ENCODE data around the gene MS4A3.
"Not testable (repeated sequence)": the region's sequence is repeated elsewhere in the genome, so short reads cannot be mapped to it uniquely, and the experiment has no call there.

The MS4A3 gene, protein sequence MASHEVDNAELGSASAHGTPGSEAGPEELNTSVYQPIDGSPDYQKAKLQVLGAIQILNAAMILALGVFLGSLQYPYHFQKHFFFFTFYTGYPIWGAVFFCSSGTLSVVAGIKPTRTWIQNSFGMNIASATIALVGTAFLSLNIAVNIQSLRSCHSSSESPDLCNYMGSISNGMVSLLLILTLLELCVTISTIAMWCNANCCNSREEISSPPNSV

DNA sequence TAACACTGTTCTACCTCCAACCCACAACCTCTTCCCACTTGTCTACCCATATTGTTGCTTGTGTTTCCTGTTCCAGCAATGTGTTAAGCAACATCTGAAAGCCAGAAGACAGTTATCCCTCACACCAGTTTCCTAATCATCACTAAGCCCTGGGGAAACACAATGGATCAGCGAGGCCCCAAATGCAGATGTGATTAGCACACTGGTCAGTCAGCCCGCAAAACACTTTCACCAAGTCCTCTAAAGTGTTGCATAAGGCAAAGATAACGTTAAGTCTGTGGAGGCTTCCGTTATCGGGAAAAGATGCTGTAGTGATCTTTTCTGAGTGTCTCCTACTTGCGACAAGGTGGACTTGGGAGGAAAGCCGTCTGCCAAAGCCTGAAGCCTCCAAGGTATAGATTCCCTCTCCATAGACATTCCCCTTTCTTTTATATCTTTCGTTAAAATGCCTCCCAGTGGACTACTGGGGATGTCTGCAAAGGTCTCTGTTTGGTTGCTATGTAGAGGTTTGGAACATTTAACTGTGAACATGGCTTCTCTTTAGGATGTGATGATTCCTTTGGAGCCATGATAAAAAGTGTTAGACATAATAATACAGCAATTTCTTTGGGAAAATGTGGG is at the start of gene MS4A3:
MS4A3 (plus strand) TSS at position 317 of the 621 bp plus-strand sequence. CDS start 4,496 bp downstream, outside the sequence.
- DNase-seq: no peak

DNA sequence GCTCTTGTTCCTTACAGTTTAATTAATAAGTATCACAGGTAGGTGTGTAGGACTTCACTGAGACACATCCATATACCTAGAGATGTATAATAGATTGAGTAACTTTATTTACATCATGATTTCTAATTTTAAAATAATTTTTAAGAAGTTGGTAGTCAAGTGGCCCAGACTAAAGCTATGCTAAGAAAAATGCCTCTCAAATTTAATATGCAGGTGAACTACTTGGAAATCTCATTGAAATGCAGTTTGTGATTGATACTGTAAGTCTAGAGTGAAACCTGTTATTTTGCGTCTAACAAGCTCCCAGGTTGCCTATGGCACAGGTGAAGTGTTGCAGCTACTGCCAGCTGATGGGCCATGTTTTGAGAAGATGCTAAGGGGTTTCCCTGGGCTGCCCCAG is 39.6 kb upstream of the MS4A3 start, which contains the start of gene OOSP4B:
OOSP4B (plus strand) TSS at position 301 of the 400 bp plus-strand sequence.
- no peak for DNase-seq

DNA sequence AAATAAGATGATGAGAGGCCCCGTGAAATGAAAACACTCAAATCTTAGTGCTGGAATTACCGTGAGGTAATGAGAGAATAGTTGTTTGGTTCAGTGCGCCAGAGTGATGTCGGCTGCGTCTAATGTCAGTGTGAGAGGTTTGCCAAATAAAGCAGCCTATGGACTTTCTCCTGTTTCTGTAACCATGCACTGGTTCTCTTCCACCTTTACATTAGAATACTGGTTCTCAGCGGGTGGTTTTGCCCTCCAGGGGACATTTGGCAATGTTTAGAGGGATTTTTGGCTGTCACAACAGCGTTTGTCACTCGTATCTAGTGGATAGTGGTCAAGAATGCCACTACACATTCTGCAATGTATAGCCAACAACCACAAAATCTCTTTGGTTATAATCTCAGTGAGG is 38.4 kb upstream of the MS4A3 start:
- no peak for DNase-seq

DNA sequence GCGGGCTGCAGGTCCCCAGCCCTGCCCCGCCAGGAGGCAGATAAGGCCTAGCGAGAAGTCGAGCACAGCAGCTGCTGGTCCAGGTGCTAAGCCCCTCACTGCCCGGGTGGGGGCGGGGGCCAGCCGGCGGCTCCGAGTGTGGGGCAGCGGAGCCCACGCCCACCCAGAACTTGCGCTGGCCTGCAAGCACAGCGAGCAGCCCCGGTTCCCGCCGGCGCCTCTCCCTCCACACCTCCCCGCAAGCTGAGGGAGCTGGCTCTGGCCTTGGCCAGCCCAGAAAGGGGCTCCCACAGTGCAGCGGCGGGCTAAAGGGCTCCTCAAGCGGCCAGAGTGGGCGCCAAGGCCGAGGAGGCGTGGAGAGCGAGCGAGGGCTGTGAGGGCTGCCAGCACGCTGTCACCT is 36.1 kb upstream of the MS4A3 start:
- DNase-seq: not testable (repeated sequence)

DNA sequence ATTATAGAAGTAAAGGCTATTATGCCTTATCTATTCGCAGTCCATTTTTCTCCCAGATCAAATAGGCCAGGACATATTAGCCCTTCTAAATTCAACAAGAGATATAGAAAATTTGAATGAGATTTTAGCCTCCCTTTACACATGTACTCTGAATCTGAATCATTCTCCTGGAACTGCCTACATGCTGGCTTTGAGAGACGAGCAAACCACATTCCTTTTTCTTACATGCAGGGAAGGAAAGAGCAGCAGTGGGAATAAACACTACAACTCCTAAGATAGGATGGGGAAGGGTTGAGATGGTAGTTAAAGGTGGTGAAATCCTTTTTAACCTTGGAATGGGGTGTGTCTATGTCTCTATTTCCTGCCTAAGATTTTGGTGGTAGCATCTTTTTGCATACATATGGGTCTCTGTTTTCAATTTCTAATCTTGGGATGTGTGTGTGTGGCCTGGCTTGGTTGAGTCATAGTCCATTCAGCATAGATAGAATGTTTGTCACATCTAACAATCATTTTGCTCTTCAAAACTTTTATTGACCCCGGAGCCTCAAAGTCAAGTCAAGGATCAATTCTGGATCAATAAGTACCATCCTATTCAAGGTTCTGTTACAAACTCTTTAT is 27.3 kb upstream of the MS4A3 start:
- DNase-seq: no peak

DNA sequence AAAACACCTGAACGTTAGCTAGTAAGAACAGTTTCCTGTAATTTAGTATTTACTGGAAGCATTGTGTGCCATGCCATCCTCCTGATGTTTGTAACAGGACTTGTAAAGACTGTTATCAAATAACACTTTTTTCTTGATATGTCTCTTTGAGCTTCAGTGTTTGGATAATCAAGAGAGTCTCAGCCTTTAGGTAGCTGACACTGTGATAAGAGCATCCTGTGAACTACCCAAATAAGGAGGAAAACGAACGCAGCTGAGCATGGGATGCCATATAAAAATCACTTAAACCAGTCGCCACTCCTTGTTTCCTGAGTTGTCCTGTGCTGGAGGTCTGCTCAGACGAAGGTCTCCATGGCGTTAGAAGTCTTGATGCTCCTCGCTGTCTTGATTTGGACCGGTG is 16.4 kb upstream of the MS4A3 start, which contains the start of gene OOSP2:
OOSP2 (plus strand) TSS at position 301 of the 400 bp plus-strand sequence; CDS start at position 352, 51 bp downstream.
- DNase-seq: no peak

DNA sequence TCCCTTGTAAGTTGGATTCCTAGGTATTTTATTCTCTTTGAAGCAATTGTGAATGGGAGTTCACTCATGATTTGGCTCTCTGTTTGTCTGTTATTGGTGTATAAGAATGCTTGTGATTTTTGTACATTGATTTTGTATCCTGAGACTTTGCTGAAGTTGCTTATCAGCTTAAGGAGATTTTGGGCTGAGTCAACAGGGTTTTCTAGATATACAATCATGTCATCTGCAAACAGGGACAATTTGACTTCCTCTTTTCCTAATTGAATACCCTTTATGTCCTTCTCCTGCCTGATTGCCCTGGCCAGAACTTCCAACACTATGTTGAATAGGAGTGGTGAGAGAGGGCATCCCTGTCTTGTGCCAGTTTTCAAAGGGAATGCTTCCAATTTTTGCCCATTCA is 6.0 kb upstream of the MS4A3 start:
- not testable (repeated sequence) for DNase-seq

DNA sequence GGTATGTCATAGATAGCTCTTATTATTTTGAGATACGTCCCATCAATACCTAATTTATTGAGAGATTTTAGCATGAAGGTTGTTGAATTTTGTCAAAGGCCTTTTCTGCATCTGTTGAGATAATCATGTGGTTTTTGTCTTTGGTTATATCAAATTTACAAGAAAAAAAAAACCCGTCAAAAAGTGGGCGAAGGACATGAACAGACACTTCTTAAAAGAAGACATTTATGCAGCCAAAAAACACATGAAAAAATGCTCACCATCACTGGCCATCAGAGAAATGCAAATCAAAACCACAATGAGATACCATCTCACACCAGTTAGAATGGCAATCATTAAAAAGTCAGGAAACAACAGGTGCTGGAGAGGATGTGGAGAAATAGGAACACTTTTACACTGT is 5.6 kb upstream of the MS4A3 start:
- not testable (repeated sequence) for DNase-seq

DNA sequence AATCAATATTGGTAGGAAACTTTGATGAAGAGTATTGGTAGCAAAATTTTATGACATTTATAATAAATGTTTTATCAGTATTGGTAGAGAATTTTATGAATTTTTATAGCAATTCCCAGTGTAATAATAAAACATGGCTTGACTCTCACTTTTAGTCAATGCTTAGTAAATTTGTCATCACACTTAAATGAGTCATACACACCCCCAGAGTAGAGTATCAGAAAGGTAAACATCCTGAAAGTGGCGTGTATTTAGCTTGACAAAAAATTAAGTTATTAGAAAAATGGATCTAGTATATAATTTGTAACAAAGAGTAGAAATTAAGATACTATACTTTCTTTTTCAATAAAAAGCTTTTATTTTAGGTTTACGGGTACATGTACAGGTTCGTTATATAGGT is 2.6 kb downstream of the MS4A3 start:
- no peak for DNase-seq

DNA sequence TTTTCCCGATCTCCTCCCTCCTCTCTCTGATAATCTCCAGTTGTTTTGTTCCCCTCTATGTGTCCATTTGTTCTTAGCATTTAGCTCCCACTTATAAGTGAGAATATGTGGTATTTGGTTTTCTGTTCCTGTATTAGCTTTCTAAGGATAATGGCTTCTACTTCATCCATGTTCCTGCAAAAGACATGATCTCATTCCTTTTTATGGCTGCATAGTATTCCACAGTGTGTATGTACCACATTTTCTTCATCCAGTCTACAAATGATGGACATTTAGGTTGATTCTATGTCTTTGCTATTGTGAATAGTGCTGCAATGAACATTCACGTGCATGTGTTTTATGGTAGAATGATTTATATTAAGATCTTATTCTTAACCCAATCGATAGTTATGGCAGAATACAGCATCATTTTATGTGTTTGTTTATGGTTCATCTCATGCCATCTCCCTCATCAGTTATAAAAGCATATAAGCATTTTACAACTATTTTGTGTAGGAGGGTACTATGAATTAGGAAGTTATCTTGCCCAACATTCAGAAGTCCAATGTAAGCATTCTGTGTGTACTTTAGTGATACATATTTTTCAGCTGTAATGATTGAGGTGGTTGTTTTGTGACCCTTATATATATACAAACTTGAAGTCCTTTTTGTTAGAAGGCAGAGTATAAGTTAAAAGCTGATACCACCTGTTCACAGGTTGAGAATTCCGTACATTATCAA is 3.2 kb downstream of the MS4A3 start:
- no peak for DNase-seq

DNA sequence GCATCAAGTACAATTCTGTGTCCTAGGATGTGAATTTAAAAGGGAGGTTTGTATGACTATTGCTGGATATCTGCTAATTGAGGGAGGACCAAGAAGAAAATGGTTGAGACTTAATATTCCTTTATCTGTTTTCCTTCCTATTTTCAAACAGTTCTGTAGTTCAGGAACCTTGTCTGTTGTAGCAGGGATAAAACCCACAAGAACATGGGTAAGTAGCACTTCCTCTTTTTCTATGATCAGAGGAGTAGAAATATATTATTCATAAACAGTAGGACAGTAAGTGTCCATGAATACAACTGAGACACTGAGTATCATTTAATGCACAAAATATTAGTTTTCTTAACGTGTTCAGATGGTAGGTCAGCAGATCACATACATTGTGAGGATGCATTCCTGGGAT is 7.6 kb downstream of the MS4A3 start:
- no peak for DNase-seq

DNA sequence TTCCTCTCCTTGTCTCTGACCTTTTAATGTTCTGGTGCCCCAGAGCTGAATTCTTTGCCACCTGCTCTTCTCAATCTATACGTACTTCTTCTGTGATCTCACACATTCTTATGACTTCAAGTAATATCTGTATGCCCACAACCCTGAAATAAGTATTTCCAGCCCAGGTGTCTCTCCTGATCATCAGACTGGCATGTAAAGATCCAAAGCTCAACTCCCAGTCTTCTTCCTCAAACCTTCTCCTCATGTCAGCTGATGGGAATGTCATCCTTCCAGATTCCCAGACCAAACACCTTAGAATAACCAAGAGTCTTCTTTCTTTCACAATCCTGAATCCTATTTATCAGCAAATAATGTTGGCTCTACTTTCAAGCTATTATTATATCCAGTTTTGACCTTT is 9.3 kb downstream of the MS4A3 start:
- no peak for DNase-seq

DNA sequence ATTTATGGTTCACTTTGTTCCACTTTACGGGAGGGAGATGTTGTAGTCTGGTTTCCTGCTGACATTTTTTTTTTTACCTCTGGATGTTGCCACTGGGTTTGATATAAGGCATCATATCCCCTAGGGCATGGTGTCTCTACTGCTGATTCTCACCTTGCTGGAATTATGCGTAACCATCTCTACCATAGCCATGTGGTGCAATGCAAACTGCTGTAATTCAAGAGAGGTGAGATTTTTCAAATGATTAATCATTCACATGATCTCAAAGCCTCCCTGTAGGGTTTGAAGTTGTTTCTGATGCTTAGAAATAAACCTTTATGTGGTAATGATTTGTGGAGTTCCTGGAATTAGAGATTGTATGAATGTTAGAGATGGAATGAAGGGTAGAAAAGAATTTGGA is 13.0 kb downstream of the MS4A3 start:
- no peak for DNase-seq

DNA sequence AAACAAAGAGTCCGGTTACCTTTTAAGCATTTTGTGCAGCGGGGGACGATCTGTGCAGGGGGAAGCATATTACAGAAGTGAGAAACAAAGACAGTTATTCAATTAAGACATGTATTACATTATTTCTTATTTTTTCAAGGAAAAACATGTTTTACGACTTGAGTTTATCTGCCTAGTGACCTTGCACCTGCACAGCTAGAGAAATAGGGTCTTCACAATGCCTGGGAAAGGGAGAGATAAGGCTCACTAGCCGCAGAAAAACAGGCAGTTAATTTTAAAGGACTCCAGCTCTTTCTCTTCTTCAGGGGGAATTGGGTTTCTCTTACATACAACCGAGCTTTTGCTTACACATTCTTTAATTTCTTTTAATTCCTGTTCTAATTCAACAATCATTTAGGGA is 15.2 kb downstream of the MS4A3 start:
- not testable (repeated sequence) for DNase-seq

DNA sequence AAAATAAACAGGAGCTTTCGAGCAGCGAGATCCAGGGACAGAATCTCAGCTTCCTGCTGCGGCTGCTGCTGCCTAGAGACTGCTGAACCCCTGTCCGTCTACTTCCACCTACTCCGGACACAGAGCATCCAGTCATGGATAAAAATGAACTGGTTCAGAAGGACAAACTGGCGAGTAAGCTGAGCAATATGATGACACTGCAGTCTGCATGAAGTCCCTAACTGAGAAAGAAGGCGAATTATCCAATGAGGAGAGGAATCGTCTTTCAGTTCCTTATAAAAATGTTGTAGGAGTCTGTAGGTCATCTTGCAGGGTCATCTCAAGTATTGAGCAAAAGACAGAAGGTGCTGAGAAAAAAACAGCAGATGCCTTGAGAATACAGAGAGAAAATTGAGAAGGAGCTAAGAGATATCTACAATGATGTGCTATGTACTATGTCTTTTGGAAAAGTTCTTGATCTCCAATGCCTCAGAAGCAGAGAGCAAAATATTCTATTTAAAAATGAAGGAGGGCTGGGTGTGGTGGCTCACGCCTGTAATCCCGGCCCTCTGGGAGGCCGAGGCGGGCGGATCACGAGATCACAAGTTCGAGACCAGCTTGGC is 20.9 kb downstream of the MS4A3 start:
- DNase-seq: no peak

DNA sequence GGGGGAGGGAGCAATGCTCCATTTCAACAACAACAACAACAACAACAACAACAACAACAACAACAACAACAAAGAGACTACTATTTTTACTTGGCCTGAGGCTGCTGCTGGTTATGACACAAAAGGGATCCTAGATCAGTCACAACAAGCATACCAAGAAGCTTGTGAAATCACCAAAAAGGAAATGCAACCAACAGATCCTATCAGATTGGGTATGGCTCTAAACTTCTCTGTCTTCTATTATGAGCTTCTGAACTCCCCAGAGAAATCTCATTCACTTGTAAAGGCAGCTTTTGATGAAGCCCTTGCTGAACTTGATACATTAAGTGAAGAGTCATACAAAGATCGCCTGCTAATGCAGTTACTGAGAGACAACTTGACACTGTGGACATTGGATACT is 21.5 kb downstream of the MS4A3 start:
- DNase-seq: no peak

DNA sequence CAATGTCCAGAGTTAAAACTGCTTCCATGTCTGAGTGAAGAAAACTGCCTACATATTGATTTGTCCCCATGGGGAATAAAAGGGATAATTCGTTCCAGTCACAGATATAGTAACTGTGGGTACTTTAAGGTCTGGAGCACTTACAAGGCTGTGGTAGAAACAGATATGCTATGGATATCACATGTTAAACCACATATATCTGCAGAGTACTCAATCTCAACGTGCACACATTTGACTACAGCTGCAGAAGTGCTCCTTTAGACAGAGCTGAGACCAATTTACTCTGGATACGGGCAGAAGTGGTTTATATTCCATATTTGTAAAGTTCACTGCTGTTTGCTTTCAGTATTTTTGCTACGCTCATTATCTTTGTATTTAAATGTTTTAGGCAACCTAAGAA is 22.3 kb downstream of the MS4A3 start:
- no peak for DNase-seq

DNA sequence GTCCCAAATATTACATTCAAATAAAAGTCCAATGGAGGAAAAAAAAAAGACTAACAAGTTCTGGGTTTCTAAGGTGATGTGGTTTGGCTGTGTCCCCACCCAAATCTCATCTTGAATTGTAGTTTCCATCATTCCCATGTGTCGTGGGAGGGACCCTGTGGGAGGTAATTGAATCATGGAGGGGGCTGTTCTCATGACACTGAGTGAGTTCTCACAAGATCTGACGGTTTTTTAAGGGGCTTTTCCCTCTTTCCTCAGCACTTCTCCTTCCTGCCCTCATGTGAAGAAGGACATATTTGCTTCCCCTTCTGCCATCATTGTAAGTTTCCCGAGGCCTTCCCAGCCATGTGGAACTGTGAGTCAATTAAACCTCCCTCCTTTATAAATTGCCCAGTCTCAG is 24.1 kb downstream of the MS4A3 start:
- DNase-seq: no peak

DNA sequence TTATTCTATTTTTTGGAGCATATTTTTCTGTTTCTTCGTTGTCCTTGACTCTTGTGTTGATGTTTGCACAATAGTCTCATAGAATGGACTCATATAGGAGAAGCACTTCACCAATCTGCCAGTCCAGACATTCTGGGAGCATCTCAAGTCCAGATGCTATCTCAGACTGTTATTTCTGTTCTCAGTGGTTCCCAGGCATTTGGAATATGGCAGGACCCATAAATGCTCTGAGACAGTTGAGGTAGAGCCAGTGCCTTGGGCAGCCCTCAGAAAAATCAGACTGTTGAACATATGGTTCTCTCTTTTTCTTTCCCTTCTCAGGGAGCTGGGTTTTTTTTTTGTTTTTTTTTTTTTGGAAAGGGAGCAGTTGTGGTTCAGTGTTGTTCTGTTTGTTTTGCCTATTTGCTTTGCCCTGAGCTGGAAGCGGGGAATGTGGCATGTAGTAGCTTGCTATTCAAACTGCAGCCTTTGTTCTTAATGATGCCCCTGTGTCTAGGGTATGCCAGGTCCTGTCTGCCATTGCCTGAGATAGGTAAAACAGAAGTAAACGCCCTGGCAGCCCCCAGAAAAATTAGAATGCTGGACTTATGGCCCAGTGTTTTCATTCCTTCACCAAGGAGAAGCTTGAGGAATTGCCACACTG is 28.3 kb downstream of the MS4A3 start:
- no peak for DNase-seq

DNA sequence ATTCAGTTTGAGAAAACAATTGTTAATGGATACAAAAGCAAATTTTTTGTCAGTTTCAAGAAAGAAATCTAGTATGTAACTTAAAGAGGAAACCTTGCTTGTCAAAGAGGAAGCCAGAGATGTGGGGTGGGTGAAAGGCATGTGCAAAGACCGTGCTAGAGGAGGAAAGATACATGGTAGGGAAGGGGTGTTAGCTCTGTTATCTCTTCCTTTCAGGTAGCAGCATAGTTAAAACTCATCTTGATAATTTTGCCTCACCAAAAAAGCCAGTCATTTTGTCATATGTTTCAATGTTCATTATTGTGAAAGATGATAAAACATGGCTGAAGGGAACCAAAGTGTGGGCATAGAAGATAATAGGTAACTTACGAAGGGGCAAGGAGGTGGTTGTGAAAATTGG is 29.4 kb downstream of the MS4A3 start:
- no peak for DNase-seq

DNA sequence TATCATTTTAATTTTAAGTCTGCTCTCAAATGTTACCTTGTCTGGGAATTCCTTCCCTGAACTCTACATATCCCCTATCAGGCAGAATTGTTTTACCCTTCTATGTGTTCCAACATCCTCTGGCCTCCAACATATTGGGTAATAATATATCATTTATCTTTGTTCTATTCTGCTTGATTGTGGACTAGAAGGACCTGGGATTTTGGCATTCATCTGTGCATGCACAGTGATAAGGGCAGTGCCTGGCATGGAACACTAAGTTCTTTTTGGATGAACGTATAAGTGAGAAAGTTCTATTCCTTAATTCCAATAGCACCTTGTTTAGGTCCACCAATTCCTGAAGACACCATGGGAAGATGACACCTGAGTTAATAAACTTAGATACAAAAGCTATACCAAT is 30.8 kb downstream of the MS4A3 start:
- DNase-seq: no peak

DNA sequence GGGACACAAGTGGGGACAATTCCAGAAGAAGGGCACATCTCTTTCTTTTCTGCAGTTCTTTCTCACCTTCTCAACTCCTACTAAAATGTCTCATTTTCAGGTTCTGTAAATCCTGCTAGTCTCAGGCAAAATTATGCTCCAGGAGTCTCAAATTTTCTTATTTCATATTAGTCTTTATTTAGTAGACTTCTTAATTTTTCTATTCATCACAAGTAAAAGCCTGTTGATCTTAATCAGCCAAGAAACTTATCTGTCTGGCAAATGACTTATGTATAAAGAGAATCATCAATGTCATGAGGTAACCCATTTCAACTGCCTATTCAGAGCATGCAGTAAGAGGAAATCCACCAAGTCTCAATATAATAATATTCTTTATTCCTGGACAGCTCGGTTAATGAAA is 31.9 kb downstream of the MS4A3 start, which contains the start of gene MS4A2:
MS4A2 (plus strand) TSS at position 301 of the 400 bp plus-strand sequence. CDS start 102 bp downstream, outside the sequence.
- no peak for DNase-seq
